AG09309 (cell line): Measurements from ENCODE around the gene VILL.

Experiments used
- DNase-seq: peaks from one replicate; pipeline ENCODE4 v3.0.0-alpha.2; 2010; ENCODE audit warnings: low read depth
- H3K4me3 ChIP-seq: 2 replicates; pipeline ENCODE4 v1.5.1; 2011; ENCODE audit warnings: mild to moderate bottlenecking, low read depth, low read length, moderate library complexity; ENCODE audit not compliant: control insufficient read depth
- CTCF ChIP-seq: IDR thresholded peaks from 2 replicates; pipeline ENCODE4 v1.5.1; 2011; ENCODE audit warnings: mild to moderate bottlenecking, low read depth, low read length, inconsistent platforms; ENCODE audit not compliant: insufficient read depth, control insufficient read depth; ENCODE audit errors: missing control alignments

Gene VILL

GRCh38 chr3:38020342-38020726 is 29.7 kb downstream of the VILL start:
- no peak for TF ChIP-seq CTCF
- no peak overlapping the region for H3K4me3 ChIP-seq
- no peak for DNase-seq

- H3K4me3 ChIP-seq: no peak overlapping the region
- no peak for DNase-seq
- no peak for TF ChIP-seq CTCF
These were observed 30.6 kb downstream of the VILL start for GRCh38 chr3:38021196-38021595.

GRCh38 chr3:38022301-38022700 is 31.7 kb downstream of the VILL start:
- no peak for DNase-seq
- no peak for TF ChIP-seq CTCF

GRCh38 chr3:38022896-38023709 is 32.5 kb downstream of the VILL start:
- H3K4me3 ChIP-seq: no peak overlapping the region
- no peak for TF ChIP-seq CTCF
- DNase-seq: no peak

More at GRCh38 chr3:38022301-38022700, 31.7 kb downstream of the VILL start:
- no peak overlapping the region for H3K4me3 ChIP-seq

- DNase-seq: no peak
- TF ChIP-seq CTCF: no peak
- H3K4me3 ChIP-seq: no peak overlapping the region
These were observed 36.3 kb downstream of the VILL start for GRCh38 chr3:38026856-38027255.

- no peak for TF ChIP-seq CTCF
- DNase-seq: no peak
- no peak overlapping the region for H3K4me3 ChIP-seq
These were observed 37.2 kb downstream of the VILL start for GRCh38 chr3:38027466-38028465.
